Sciatic nerve (tissue), 2 donors: Measurements from ENCODE around the gene PEPD. TPM values are rescaled to one million over a fixed set of nuclear protein-coding genes. Genes with fewer than 3 reads are reported as not detected.

Source experiments
- ATAC-seq: fragments of 200-7000 bp; cut with Tn5 transposase; one replicate; pipeline ENCODE4 v1.9.1; 2020; ENCODE audit warnings: mild to moderate bottlenecking, moderate library complexity
- DNase-seq: peaks from one replicate; pipeline ENCODE4 v3.0.0-alpha.2; 2020; ENCODE audit warnings: low spot score
- intact Hi-C: fragments of 100-400 bp; cut with DNase I; formaldehyde crosslinking; loops from one replicate; pipeline ENCODE4 v1.14.2; 2022
- total RNA-seq: library from RNA; stranded (reverse); fragmentation: NEBNext Ultra II Directional; extraction: Animal tissue kit (Norgen Biotek cat#: 25700); gene quantifications from one replicate; pipeline ENCODE4 v1.2.1, GENCODE V29; 2021
- donor health status: DM: no; HTN: no; CAD: no.
- donor health status: DM: no; HTN: no; CAD: no.

Gene PEPD
- total RNA-seq, 1 donor from 2014 or later, result 62.8 TPM

- intact Hi-C loops, result no loop called here
- peak; percentile 34 for DNase-seq
- no peak for ATAC-seq
Observed at GRCh38 chr19:33467851-33468250, 53.7 kb downstream of the PEPD start.

DNA sequence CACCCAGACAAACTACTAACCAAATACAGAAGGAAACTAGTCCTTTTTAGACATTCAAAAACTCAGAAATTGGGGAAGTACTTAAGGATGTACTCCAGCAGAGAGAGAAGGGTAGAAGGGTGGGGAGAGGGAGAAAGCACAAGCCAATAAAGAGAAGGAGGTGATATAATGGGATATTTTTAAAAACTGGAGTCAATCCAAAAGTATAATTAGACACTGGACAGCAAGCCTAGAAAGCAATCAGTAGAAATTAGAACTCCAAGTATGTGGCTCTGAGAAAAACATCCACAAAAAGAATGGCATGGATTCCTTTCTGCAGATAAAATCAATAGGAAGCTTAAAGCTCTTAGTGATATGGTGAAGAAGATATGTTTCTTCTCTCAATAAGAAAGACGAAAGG lies 55.8 kb downstream of the PEPD start:
- intact Hi-C loops, result no loop called here
- ATAC-seq (no peak), DNase-seq (no peak)

GRCh38 chr19:33465371-33465770 lies 56.2 kb downstream of the PEPD start:
- ATAC-seq (no peak), DNase-seq (peak; percentile 28)
- intact Hi-C loops, result no loop called here

GRCh38 chr19:33464733-33465115 lies 56.9 kb downstream of the PEPD start:
- intact Hi-C loops, result no loop called here
- DNase-seq (peak; percentile 42), ATAC-seq (no peak)

DNA sequence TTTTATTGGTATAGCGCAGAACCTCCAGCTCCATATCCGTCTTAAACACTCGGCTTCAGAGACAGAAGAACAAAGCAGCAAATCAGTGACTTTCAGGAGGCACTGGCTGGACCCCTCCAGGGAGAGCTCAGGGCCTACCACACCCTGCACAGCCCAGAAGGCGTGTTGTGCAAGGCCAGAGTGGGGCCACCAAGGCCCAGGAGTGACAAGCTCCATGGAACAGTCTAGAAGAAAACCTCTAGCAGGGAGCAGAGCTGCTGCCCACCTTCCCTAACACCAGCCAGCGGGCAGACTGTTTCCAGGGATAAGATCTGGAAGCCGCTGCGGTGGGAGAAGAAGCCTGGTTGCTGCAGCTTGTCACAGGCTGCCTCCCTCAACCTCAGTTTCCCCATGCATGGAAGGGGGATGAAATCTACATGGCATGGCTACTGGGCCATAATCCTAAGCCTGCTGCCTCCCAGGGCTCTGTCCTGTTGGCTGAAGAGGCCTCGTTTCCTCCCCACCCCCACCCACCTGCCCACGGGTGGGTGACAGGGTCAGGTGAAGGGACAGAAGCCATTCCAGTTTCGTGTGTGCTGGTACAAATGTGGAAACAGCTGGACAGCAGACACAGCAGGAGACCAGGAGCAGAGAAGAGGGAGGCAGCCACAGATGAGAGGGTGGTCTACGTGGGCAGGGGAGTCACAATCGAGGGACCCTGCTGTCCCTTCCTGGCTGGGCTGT lies 57.4 kb downstream of the PEPD start:
- DNase-seq (peak; percentile 22), ATAC-seq (no peak)
- intact Hi-C loops, result no loop called here

- intact Hi-C loops, result no loop called here
- no peak for DNase-seq
- ATAC-seq, result no peak
Observed at GRCh38 chr19:33463199-33463598, 58.4 kb downstream of the PEPD start.

- intact Hi-C loops, result no loop called here
- DNase-seq (peak; percentile 22), ATAC-seq (no peak)
Observed at GRCh38 chr19:33462112-33462791, 59.3 kb downstream of the PEPD start.

- intact Hi-C loops, result no loop called here
- ATAC-seq, result no peak
- peak; percentile 39 for DNase-seq
Observed at GRCh38 chr19:33461256-33462111, 60.1 kb downstream of the PEPD start.

DNA sequence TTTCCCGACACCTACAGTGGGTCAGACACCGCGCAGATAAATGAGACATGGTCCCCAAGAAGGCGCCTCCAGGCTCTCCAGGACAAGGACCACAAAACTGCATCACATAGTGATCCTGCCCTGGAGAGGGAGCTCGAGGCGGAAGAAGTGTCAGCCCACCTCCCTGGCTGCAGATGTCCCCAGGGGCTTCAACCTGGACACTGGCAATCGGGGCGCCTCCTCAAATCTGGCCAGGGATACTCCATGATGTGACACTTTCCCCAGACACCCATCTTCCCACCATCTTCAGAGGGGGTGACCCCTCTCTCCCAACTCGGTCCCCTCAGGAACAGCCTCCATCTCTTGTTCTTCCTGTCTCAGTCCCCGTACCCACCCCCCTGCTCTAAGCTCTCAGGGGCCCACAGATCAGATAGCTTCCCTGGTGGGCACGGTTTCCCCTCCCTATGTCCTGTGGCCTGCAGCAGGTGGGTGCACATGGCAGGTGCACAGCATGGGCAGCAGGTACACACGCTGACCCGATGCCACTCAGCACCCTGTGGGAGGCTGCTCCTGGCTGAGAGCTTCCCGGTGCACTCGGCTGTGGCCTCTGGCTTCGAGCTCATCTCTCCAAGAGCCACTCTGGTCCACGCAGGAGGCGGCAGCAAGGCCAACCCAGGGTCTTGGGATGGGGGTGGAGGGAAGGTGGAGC lies 61.2 kb downstream of the PEPD start:
- intact Hi-C loops, result no loop called here
- peak; percentile 31 for DNase-seq
- no peak for ATAC-seq

DNA sequence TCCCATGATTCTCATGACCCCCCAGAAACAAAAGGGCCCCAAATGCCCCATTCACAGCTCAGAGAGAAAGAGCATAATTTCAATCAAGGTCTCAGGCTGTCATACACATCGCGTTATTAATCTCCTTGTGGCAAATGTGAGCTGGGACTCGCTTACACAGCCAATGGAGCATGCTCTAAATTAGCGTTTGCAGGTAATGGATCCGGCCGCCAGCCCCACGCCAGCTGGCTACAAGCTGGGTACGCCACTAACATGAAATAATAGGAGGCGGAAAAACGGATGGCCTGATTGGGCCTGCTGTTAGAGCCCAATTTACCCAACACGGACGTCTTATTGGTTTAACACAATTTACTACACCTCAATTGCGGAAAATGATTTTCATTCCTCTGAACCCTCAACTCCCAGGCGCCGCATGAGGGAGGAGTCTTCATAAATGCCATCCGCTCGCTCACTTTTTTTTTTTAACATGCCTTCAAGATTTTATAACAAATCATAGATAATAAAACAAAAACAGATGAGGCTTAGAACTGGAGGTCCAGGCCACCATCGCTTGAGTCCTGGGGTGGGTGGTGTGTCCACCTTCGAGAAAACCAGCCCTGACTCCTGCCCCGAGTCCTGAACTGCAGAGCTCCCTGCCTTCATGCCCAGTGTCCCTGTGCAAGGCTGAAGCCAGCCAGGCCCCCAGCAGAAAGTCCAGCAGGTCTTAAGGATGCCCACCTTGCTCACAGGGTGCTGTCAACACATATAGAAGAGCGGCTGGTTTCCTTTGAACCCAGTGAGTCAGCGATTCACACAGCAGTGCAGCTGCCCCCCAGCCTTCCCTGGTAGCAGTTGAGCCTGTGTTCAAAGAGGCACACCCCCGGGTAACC lies 62.1 kb downstream of the PEPD start:
- no peak for ATAC-seq
- intact Hi-C loops, result no loop called here
- DNase-seq, result peak; percentile 39

- ATAC-seq, result no peak
- DNase-seq, result peak; percentile 30
Observed at GRCh38 chr19:33458807-33459206, 62.8 kb downstream of the PEPD start.

GRCh38 chr19:33458171-33458633 lies 63.4 kb downstream of the PEPD start:
- intact Hi-C loops, result no loop called here
- DNase-seq (peak; percentile 18), ATAC-seq (no peak)

More at GRCh38 chr19:33458807-33459206, 62.8 kb downstream of the PEPD start:
- intact Hi-C loops, result no loop called here

DNA sequence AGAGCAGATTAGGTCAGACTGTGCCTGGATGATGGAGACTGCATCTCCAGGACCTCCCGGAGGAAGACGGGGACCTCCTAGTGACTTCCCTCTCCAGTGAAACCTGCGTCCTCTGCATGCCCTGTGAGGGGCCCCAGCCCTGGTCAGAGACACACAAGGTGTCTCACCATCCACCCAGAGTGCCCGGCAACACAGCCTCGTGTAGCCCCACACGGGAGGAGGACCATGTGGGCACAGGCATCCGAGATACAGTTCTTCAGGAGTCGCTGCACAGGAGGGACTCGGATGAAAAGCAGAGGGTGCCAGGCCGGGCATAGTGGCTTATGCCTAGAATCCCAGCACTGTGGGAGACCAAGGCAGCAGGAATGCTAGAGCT lies 64.8 kb downstream of the PEPD start:
- ATAC-seq, result no peak
- intact Hi-C loops, result no loop called here
- DNase-seq, result peak; percentile 23

DNA sequence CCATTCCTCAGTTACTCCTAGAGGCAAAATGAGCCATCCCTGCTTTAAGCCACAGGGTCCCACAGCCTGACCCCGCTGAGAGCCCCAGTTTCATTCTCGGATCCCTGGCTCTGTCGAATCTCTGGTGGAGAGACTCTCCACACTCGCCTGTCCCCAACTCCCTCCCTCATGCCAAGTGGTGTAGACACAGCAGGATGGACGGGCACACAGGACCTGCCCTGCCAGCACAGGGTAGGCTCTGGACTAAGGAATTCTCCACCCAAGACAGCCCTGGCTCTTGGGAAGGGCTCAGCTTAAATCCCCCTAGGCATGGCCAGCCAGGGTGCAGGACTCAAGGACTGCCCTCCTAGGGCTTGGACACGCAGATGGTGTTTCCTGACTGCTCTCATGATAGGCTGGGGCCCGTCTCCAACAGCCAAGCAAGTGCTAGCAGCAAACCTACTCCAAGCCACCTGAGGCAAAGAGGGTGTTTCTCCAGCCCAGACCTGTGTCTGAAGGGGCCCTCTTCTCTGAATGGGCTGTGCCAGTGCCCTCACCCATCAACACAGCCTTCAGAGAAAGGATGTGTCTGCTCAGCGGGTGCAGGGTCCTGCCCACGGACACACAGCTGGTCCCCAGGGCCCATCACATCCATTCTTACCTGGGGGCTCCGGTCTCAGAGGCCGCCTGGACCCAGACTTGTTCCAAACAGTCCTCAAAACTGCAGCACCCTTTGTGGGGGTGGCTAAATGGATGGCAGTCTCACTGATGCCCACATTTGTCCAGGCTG lies 65.3 kb downstream of the PEPD start:
- intact Hi-C loops, result no loop called here
- DNase-seq (peak; percentile 50), ATAC-seq (no peak)

DNA sequence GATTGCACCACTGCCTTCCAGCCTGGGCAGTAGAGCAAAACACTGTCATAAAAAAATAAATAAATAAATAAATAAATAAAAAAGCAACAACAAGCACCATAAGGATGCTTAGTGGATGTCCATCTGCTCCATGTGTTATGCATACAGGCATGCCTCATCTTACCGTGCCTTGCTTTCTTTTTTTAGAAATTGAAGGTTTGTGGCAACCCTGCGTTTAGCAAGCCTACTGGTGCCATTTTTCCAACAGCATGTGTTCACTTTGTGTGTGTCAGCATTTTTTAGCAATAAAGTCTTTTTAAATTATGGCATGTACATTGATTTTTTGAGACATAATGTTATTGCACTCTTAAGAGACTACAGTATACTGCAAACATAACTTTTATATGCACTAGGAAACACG lies 68.3 kb downstream of the PEPD start:
- ATAC-seq (no peak), DNase-seq (no peak)
- intact Hi-C loops, result no loop called here

DNA sequence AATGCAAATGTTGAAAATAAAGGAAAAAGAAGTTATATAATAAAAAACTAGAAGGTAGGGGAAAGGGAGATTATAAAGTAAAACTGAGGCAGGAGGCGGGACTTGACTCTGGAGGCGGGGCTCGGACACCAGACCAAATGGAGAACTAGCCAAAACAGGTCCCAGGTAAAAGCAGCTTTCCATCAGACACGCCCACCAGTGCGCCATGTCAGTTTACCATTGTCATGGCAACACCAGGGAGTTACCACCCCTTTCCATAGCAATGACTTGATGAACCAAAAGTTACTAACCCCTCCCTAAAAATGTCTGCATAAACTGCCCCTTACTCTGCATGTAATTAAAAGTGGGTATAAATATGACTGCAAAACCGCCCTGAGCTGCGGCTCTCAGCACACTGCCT lies 70.9 kb downstream of the PEPD start:
- ATAC-seq, result no peak
- intact Hi-C loops, result no loop called here
- no peak for DNase-seq

- intact Hi-C loops, result no loop called here
- DNase-seq (no peak), ATAC-seq (no peak)
Observed at GRCh38 chr19:33449799-33450198, 71.8 kb downstream of the PEPD start.

DNA sequence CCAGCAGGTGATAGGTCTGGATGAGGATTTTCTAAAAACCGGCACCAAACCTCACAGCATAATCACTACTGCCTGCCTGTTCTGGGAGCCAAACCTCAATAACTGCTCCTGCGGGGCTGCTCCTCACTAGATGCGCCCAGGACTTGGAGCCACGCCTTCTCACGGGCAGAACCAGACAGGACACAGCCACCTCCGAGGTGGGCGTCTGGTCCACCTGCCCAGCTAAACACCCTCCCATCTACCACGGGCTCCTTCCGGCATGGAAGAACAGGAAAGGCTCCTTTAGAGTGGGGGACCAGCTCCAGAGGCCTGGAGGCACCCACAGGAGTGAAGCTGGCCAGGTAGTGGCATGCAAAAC lies 73.5 kb downstream of the PEPD start:
- no peak for ATAC-seq
- intact Hi-C loops, result no loop called here
- no peak for DNase-seq
